K562 (cell line): ENCODE measurements around the gene PIGC. TPM values are rescaled to one million over a fixed set of nuclear protein-coding genes. Genes with fewer than 3 reads are reported as not detected.

Experiments
- FOXO4 ChIP-seq: fragments of 450-650 bp; formaldehyde crosslinking; IDR thresholded peaks from 2 replicates; pipeline ENCODE4 v1.4.0; 2020; ENCODE audit warnings: mild to moderate bottlenecking, moderate library complexity
- FOXP4 ChIP-seq: sonication (generic); formaldehyde crosslinking; IDR thresholded peaks from 2 replicates; pipeline ENCODE4 v1.8.0; 2022; ENCODE audit warnings: mild to moderate bottlenecking, missing genetic modification reagents, borderline replicate concordance
- polyA plus RNA-seq, 8 experiments: library from polyadenylated mRNA; depleted of rRNA in 4 of 8; stranded (reverse) in 5 of 8; unstranded in 3 of 8; fragments of >200 nt; fragmentation: Nextera tagmentation in 2 of 8; fragmentation: Illumina TruSeq in 1 of 8; extraction: Ambion mirVana in 2 of 8; extraction: Trizol in 1 of 8; gene quantifications; 2 replicates each; pipeline versions ENCODE4 v1.2.1 to v1.2.3, GENCODE V29; 2011 to 2014; ENCODE audit warnings: inconsistent platforms in 1 of 8, missing spikeins in 1 of 8
- total RNA-seq, 7 experiments: library from RNA; depleted of rRNA in 6 of 7; stranded (reverse); fragments of >200 nt in 6 of 7; fragmentation: Illumina TruSeq in 2 of 7; extraction: Trizol in 2 of 7; gene quantifications; 2 replicates each; pipeline versions ENCODE4 v1.2.1 to v1.2.3, GENCODE V29; 2011 to 2021; ENCODE audit warnings: low replicate concordance in 1 of 7
- TF ChIP-seq, protein P1 (sequence below), 2 experiments: fragments of 450-650 bp; formaldehyde crosslinking in 1 of 2; IDR thresholded peaks; 2 replicates each; pipeline versions ENCODE4 v1.4.0 to v1.6.1; 2014 to 2020; ENCODE audit warnings: mild to moderate bottlenecking in 2 of 2, borderline replicate concordance in 1 of 2, low read depth in 1 of 2

The PIGC gene
- total and polyA plus RNA-seq, 9 of the 15 experiments (the other 6 are each of a cell fraction or from before 2014, with no cell fraction given) = 30.5 to 97.9 (median 54.7) TPM

DNA sequence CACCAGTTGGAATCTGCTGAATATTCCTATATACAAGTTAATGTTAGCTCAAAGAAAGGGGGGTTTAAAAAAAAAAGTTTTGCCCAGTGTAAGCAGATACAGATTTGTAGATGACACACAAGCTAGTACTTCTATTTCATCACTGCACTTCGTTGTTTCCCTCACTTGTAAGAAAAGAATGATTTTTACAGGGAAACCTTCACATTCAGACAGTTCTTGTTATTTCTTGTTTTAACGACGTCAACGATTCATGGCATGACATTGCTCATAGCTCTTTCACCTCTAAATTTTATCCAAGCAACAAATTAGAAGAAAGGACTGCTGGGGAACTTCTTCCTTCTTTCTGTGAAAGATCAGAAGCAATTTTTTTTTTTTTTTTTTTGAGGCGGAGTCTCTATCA lies 49.1 kb downstream of the PIGC start (continued):
- TF ChIP-seq, protein P1, sequence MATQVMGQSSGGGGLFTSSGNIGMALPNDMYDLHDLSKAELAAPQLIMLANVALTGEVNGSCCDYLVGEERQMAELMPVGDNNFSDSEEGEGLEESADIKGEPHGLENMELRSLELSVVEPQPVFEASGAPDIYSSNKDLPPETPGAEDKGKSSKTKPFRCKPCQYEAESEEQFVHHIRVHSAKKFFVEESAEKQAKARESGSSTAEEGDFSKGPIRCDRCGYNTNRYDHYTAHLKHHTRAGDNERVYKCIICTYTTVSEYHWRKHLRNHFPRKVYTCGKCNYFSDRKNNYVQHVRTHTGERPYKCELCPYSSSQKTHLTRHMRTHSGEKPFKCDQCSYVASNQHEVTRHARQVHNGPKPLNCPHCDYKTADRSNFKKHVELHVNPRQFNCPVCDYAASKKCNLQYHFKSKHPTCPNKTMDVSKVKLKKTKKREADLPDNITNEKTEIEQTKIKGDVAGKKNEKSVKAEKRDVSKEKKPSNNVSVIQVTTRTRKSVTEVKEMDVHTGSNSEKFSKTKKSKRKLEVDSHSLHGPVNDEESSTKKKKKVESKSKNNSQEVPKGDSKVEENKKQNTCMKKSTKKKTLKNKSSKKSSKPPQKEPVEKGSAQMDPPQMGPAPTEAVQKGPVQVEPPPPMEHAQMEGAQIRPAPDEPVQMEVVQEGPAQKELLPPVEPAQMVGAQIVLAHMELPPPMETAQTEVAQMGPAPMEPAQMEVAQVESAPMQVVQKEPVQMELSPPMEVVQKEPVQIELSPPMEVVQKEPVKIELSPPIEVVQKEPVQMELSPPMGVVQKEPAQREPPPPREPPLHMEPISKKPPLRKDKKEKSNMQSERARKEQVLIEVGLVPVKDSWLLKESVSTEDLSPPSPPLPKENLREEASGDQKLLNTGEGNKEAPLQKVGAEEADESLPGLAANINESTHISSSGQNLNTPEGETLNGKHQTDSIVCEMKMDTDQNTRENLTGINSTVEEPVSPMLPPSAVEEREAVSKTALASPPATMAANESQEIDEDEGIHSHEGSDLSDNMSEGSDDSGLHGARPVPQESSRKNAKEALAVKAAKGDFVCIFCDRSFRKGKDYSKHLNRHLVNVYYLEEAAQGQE (IDR thresholded peaks at IDR 0.05; ENCODE audit: borderline replicate concordance) = no peak
- TF ChIP-seq, protein P1 (CRISPR knock-in tag; IDR thresholded peaks at IDR 0.05; ENCODE audit: low read depth) = no peak
- TF ChIP-seq FOXO4 (CRISPR knock-in tag) = no peak
- TF ChIP-seq FOXP4 (CRISPR knock-in tag) = no peak
- TF ChIP-seq, all 486 proteins: peak for 0
